ENCODE results near the gene ITIH1.
A peak's percentile ranks its signal among the peaks of the same experiment; 100 is the strongest.

Gene ITIH1

DNA sequence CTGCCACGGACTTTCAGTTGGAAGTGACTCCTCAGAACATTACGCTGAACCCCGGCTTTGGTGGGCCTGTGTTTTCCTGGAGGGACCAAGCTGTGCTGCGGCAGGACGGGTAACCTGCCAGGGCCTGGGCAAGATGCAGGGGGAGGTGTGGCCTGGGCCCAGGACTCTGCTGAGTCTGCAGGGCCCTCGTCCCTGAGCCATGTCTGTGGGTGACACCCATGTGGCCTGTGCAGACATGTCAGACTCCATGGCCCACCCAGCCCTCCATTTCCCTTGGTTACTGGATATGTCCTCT, 12.3 kb downstream of the ITIH1 start:
- no peak for DNase-seq (ENCODE audit: low read depth)

DNA sequence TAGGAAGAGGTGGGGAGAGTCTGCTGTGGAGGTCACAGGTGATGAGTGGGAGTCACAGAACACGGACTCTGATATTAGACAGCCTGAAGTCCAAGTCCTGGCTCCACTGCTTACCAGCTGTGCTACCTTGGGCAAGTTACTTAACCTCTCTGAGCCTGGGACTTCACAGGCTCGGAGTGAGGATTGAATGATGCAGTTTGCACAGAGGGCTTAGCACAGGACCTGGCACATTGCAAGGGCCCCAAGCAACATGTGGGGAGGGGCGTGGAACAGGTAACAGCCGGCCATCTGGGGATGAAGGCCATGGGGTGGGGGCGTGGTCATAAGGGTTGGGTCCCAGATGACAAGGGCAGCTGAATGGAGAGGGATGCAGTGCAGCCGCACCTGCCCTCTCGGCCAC, 12.9 kb downstream of the ITIH1 start:
- DNase-seq (ENCODE audit: low read depth): no peak

DNA sequence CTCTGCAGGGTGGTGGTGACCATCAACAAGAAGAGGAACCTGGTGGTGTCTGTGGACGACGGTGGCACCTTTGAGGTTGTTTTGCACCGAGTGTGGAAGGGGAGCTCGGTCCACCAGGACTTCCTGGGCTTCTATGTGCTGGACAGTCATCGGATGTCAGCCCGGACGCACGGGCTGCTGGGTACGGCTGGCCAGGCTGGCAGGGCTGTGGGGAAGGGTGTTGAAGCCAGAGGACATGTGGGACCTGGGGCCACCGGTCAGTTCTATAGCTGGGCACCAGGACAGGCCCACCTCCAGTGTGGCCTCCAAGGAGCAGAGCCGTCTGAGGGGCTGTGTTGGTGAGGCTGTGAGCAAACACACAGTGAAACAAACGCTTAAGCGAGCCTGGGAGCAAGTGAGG, 13.3 kb downstream of the ITIH1 start:
- no peak for DNase-seq (ENCODE audit: low read depth)

DNA sequence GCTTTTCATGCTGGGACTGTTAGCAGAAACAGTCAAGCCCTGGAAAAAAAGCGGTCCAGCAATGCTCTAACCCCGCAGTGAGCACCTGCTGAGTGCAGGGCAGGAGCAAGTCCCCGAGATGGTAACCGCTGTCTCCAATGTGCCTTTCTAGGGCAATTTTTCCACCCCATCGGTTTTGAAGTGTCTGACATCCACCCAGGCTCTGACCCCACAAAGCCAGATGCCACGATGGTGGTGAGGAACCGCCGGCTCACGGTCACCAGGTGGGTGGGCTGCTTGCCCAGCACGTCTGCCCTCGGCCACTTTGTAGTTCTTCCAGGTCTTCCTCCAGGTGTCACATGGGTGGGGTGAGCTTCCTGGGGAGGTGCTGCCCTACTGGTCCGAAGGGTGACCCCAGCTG, 14.0 kb downstream of the ITIH1 start:
- no peak for DNase-seq (ENCODE audit: low read depth)

DNA sequence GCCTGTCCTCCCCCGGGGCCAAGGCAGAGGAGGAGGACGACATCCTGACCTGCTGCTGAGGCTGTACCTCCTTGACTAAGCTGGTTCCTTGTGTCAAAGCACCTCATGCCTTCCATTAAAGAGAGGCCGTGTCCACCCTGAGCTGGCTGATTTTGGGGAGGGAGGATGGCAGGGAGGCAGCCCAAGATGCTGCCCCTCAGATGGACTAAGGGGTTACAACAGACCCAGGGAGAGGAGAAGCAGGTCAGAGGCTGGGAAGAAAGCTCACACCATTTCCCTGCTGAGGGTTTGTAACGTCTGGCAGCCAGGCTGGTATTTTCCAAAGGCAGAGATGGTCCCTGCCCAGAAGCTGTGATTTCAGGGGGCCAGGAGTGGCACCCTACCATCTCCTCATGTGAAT, 14.5 kb downstream of the ITIH1 start:
- DNase-seq (ENCODE audit: low read depth): no peak

DNA sequence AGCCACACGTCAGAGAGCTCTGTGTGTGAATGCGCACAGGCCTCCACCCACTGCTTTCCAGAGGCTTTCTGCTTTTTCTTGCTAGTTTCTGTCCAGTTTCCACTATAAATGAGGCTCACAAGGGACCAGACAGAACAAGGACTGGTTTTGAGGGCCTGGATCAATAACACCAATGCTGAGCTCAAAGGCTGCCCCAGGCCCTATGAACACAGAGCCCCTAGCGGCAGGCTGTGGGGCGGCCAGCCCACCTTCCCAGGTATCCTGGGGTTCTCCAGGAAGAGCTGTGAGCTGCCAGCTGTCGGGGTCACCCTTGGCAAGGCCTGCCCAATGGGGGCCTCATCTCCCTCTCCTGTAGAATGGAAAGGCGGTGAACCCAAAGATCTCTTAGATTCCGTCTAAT, 15.0 kb downstream of the ITIH1 start:
- DNase-seq (ENCODE audit: low read depth): no peak

DNA sequence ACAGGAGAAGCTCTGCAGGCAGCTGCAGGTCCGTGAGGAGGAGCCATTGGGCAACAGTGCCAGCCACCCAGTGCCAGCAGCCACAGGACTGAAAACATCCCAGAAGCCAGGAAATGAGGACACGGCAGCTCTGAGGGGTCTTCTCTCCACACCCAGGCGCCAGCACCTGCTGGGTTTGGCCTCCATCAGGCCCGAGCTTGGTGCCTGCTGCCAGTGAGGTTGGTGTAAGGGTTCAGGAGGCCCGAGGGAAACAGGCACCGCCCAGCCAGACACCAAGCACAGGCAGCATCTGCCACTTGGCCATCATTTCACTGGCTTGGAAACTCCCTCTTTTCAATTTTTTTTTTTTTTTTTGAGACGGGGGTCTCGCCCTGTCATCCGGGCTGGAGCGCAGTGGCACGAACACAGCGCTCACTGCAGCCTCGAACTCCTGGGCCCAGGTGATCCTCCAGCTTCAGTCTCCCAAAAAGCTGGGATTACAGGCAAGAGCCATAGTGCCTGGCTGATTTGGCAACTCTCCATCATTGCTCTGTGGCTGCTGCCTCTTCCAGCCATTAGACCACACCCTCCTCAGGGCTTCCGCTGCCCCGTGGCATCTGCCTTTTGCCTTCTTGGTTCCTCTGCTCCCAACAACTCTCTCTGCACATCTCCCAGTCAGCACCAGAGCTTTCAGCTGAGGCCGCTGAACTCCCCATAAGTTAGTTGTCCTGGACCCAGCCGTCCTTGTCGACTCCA, 15.7 kb downstream of the ITIH1 start:
- no peak for DNase-seq (ENCODE audit: low read depth)

DNA sequence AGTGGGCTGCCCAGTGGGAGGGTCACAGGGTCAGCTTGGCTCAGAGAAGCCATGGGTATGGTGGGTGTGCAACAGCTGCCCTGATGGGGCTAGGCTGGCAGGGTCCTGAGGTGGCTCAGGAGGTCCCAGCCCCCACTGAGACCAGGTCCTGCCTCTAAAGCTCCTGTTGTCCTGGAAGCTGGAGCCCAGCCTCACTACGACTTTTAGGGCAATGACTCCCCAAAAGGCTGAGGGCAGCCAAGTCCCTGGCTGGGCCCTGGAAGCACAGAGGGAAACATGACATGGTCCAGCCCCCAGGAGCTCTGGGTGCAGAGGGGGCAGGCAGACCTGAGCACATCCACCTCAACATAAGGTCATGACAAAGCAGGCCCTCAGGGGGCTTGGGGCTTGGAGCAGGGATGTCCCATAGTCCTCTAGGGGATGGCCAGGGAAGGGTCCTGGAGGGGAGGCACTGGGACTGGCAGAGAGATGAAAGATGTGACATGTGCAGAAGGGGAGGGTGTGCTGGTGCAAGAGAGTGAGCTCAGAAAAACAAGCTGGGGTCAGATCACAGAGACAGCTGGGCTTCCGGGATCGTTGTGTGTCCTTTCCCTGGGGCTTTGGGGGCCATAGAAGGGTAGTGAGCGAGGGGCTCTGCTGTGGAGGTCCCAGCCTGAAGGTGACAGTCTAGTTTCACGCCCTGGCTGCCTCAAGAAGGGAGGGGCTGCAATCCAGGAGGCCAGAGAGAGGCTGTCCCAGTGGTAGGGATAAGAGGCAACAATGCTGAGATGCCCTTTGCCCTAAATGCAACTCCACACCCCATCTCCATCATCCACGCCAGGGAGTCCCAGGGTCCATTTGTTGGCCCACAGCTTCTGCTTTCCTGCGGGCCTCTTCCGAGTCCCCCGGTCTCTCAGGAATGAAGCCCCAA, 16.6 kb downstream of the ITIH1 start:
- DNase-seq (ENCODE audit: low read depth): no peak

DNA sequence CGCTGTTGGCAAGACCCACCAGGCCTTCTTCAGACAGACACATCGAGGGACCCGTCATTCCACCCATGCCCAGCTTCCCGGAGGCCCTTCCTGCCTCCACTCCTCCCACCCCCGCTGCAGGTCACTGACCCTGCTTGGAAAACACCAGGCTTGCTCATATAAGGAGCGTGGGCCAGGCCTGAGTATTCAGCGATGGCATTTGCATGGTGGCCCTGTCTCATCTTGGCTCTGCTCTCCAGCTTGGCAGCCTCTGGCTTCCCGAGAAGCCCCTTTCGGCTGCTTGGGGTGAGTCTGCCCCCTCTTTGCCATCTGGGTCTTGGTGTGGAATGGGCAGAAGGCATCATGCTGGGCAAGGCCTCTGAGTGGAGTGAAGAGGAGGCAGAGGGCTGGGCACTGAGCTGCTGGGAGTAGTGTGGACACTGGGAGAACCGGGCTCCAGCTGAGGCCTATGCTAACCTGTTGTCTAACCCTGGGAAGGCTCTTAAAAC, 17.3 kb downstream of the ITIH1 start, which contains the start of gene ITIH3:
Gene ITIH3 (plus strand): TSS at position 185 of the 488 bp plus-strand sequence. CDS start 8 bp downstream, at position 193.
- no peak for DNase-seq (ENCODE audit: low read depth)

DNA sequence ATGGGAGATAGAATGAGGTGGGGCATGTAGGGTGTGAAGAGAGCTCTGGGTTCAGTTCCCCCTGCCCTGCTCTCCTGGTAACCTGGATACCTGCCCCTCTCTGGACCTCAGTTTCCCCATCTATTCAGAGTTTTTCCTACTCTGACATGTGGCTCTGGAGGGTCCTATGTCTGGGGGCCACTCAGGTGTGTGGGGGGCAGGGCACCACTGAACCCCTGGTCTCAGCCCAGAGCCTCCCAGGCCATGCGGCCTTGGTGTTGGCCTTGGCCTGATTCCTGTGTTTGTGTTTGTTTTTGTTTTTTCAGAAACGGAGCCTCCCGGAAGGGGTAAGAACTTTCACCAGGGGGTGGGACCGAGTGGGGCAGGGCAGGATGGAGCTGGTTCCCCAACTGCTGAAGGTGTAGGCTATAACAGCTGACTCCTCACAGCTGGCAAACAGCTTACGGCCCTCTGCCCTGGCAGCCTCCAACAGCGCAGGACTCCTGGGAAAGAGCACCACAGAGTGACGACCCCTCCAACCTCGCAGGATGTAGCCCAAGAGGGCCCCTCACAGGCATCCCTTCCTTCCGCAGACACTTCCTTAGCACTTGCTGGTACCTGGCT, 18.0 kb downstream of the ITIH1 start:
- DNase-seq (ENCODE audit: low read depth): no peak

DNA sequence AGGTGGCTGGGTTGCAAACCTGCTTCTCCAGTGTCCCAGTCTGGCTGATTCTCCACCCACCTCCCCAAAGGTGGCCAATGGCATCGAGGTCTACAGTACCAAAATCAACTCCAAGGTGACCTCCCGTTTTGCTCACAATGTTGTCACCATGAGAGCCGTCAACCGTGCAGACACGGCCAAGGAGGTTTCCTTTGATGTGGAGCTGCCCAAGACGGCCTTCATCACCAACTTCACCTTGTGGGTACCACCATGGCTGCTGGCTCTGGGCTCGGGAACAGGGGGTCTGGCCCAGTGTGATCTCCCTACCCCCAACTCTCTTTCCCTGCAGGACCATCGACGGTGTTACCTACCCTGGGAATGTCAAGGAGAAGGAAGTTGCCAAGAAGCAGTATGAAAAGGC, 19.0 kb downstream of the ITIH1 start:
- DNase-seq (ENCODE audit: low read depth): no peak

DNA sequence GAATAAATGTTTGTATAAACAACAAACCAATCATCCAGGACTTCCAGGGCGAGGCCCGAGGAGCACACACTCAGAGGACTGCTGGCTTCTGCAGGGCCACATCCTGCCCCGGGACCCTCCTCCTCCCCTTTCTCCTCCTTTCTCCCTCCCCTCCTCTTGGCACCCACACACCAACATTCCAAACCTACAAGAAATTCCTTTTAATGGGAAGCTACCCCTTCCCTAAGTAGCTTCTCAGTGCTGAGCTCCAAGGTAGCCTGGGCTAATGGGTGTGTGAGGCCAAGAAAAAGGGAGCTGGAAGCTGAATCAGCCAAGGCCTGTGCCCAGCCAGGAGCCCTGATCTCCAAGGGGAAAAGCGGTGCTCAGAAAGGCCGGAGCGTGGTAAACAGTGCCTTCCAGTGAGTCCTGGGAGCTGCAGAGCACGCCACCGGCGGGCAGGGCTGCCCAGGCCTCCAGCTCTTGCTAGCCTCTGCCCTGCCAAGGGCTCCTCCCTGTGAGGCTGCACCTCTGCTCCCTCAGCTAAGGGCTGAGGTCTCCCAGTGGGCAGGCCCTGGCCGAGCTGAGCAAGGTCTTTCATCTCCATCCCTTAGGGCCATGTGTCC, 21.1 kb downstream of the ITIH1 start:
- no peak for DNase-seq (ENCODE audit: low read depth)

DNA sequence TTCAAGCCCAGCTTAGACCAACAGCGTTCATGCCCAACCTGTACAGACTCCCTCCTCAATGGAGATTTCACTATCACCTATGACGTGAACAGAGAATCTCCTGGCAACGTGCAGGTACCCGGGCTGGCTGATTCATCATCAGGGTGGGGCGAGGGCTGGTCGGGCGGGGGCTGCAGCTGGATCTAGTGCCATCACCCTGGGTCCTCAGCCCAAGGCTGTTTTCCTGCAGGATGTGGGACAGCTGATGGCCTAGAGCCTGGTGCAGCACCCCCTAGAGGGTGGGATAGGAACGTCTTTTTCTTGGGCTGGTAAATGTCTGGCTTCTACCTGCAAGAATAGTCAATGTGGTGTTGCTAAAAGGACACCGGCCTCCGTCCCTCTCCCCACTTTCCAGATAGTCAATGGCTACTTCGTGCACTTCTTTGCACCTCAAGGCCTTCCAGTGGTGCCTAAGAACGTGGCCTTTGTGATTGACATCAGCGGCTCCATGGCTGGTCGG, 21.6 kb downstream of the ITIH1 start:
- peak; percentile 15 for DNase-seq (ENCODE audit: low read depth)

DNA sequence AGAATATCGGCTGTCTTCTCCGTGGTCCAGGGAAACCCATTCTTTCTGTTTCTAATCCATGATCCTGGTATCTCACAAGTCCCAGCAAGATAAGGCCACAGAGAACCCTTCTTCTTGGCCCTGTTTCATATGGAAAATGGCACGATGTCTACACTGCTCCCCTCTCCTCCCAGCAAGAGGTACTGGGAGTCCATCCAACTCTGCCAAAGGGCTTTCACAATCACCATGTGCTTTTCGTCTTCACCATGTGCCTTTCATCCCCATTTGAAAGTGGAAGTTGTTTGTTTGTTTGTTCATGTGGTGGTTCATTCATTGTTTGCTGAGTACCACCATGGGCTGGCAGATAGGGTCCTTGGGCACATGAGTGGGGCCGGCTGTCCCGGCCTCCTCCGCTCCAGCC, 22.7 kb downstream of the ITIH1 start:
- DNase-seq (ENCODE audit: low read depth): no peak

DNA sequence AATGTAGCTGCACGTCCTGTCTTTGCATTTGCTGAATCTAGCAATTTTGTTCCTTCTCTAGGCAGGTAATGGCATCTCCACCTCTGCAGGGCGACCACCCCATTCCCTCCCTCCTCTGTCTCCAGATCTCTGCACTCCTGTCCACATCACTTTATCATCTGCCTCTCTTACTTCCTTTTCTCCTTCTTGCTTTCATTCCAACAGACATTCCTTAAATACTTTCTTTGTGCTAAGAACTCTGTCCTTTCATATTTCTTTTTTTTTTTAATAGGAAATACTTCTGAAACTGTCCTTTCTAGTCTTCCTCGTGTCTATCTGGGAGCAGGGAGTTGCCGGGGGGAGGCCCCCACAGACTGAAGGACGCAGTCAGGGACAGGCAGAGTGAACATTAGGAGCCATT, 24.4 kb downstream of the ITIH1 start:
- DNase-seq (ENCODE audit: low read depth): no peak

DNA sequence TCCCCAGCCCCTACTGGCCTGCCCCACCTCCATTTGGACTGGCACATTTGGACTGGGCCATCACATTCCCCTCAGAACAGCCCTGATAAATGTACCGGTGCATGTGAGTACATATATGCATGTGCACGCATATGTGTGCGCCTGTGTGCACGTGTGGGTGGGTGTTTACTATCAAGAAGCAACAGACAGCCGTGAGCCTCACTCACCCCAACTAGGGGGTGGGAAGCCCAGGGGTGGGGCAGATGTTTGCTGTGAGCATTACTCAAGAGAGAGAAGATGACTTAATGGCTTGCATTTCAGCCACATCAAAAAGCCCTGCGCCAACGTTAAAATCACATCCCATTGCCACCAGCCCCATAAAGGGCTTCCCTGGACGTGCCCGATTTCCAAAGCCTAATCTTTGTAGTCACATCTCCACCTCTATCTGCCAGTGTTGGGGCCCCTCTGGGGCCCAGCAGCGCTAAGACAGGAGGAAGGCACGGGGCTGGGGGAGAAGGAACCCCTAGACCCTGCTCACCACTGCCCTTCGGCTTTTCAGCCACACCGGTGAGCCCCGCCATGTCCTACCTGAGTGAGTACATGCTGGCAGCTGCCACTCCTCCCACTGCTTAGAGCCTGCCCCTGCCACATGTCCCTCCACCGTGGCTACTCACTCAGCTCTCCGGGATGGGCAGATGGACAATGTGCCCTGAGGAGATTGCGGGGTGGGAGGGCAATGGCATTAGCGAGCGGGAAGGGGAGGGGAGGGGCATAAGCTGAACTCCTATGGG, 28.1 kb downstream of the ITIH1 start:
- no peak for DNase-seq (ENCODE audit: low read depth)

DNA sequence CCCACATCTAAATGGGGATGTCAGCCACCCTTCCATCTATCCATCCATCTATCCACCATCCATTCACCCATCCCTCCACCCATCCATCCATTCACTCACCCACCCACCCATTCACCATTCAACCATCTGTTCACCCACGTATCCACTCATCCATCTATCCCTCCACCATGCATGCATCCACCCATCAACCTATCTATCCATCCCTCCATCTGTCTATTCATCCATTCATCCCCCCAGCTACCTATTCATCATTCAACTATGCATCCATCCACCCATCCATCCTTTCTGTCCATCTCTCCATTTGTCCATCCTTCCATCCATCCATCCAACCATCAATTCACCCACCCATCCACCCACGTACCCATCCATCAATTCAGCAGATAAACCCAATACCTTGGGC, 31.8 kb downstream of the ITIH1 start:
- DNase-seq (ENCODE audit: low read depth): no peak

DNA sequence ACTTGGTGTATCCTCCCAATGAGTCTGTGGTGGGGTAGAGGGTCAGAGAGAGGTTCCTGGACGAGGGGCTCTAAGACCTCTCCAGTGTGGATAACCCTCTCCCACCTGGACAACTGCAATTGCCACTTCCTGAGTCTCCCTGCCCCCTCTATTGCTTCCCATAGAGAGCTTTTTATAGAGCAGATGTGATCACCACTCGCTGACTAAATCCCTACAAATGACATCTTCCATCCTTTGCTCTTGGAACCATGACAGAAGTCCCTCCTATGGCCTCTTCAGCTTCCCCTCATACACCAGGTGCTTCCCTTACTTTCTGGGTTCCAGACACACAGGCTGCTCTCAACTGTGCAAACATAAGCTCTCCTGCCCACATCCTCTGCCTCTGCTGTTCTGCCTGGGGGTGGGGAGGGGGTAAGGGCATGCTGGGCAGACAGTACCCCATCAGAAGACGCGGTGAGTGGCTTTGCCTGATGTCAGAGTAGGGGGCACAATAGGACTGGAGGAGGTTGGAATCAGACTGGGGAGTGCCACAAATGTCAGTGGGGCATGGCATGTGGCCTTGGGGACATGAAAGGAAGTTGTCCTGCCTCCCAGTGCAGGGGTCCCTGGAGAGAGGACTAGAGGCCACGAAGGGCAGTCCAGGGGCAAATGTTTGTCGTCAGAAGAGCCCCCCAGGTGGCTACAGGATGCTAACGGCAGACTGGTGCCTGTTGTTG, 32.4 kb downstream of the ITIH1 start:
- DNase-seq (ENCODE audit: low read depth): no peak

DNA sequence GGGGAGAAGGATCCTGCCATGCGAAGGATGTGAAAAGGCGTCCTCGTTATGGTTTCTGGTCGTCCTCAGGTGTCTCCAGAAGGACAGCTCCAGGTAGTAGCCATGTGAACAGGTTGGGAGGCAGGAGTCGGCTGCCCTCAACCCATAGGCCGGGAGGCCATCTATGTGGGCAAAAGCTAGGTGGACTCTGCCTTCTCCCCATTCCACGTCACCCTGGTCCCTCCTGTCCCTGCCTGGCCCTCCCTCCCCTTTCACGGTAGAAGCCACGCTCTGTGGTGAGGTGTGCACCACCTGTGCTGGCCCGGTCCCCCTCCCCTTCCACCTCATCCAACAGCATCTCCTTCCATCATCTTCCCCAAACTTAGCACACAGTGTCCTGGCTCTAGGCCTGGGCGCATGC, 33.5 kb downstream of the ITIH1 start:
- no peak for DNase-seq (ENCODE audit: low read depth)

DNA sequence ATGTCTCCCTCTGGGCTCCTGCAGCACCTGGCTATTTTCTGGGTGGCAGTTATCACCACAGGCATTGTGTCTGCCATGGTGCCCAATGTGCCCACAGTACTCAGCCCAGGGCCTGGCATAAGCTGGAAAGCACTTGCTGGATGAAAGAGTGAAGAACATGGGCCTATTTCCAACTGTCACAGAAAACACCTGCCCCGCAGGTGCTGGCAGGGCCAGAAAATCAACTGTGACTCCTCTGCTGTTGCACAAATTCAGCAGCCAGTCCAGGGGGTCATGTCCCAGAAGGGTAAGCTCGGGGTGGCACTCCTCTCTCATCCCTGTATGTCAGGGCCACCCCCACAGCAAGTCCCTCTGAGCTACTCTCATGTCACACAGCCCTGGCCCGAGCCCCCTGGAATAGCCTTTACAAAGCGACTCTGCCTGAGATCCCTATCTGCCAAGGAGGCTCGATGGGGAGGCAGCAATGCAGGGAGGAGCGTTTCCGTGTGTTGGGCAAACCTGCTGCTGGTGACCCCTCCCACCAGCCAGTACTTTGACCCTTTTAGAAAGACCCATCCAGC, 34.1 kb downstream of the ITIH1 start:
- DNase-seq (ENCODE audit: low read depth): no peak

DNA sequence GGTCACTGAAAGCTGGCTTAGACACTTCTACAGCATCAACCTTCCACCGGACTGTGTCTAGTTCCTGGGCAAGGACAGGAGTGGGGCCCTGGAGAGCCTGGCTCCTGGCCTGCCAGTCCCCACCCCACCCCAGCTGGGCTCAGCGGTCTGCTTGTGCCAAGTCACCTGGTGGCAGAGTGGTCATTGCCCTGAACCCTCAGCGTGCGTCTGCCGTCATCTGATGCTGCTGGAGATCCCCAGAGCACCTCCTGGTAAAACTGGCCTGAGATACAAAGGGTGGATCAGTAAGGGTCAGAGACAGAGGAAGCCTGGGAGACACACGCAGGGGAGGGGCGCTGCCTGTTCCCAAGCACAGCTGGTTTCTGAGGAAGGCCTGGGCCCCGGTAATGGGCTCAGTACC, 36.4 kb downstream of the ITIH1 start:
- DNase-seq (ENCODE audit: low read depth): no peak

All from activated T-cell treated with anti-CD3 and anti-CD28 coated beads for 48 hours (primary cell).